Activated CD8-positive, alpha-beta memory T cell treated with anti-CD3 and anti-CD28 coated beads, Interleukin-2, amount 10 ng/mL, durations not matched to agents 7 days and 5 days (primary cell): ENCODE data around the gene PPDPF. TPM values are rescaled to one million over a fixed set of nuclear protein-coding genes. Genes with fewer than 3 reads are reported as not detected.
A peak's percentile ranks its signal among the peaks of the same experiment; 100 is the strongest.

ENCODE experiments used
- ATAC-seq: fragments of 150-1000 bp; cut with Tn5 transposase; one replicate; pipeline ENCODE4 v1.10.0; 2021; ENCODE audit warnings: moderate library complexity
- CTCF ChIA-PET: fragments of 350-600 bp; sonication (Branson Sonifier 250); formaldehyde crosslinking; loops from one replicate; lab custom pipeline; 2021; ENCODE audit warnings: antibody characterized with exemption; lab: Charles Lee
- DNase-seq: peaks from one replicate; pipeline ENCODE4 v3.0.0-alpha.2; 2020
- H3K27ac Mint-ChIP-seq: one replicate; pipeline ENCODE4 v1.8.0; 2021; ENCODE audit warnings: mild to moderate bottlenecking, mixed read lengths
- H3K27me3 Mint-ChIP-seq: one replicate; pipeline ENCODE4 v1.8.0; 2021; ENCODE audit warnings: mixed read lengths
- H3K36me3 Mint-ChIP-seq: one replicate; pipeline ENCODE4 v1.8.0; 2021; ENCODE audit warnings: mild to moderate bottlenecking, mixed read lengths
- H3K4me1 Mint-ChIP-seq: one replicate; pipeline ENCODE4 v1.8.0; 2021; ENCODE audit warnings: mixed read lengths
- H3K4me3 Mint-ChIP-seq: one replicate; pipeline ENCODE4 v1.8.0; 2021; ENCODE audit warnings: mild to moderate bottlenecking, moderate library complexity, mixed read lengths
- H3K9me3 Mint-ChIP-seq: one replicate; pipeline ENCODE4 v1.8.0; 2022; ENCODE audit warnings: low read depth, mixed read lengths
- total RNA-seq, 2 experiments: library from RNA; stranded (reverse); gene quantifications; one replicate each; pipeline ENCODE4 v1.2.3, GENCODE V29; 2021

PPDPF gene
- total RNA-seq, 2 experiments from 2014 or later: 138 to 237 TPM

GRCh38 chr20:63560856-63561609, 40.5 kb downstream of the PPDPF start:
- DNase-seq: no peak
- CTCF ChIA-PET: interaction anchor here (1.1 kb wide), 1 partner anchor 24 kb away, joined by 3 read pairs; no protein-coding TSS in a partner anchor
- no peak for ATAC-seq
- no peaks in the 10 kb centered on the region for H3K27me3 Mint-ChIP-seq
- H3K9me3 Mint-ChIP-seq: no peaks in the 10 kb centered on the region
- no peaks in the 10 kb centered on the region for H3K4me1 Mint-ChIP-seq
- no peak overlapping the region for H3K4me3 Mint-ChIP-seq
- H3K36me3 Mint-ChIP-seq: peaks cover 38% of the 10 kb centered on the region
- H3K27ac Mint-ChIP-seq: no peak overlapping the region

GRCh38 chr20:63561624-63562396, 41.2 kb downstream of the PPDPF start:
- no peak overlapping the region for H3K27ac Mint-ChIP-seq
- DNase-seq: no peak
- H3K36me3 Mint-ChIP-seq: peaks cover 39% of the 10 kb centered on the region
- H3K4me1 Mint-ChIP-seq: peaks cover under 1% of the 10 kb centered on the region
- H3K9me3 Mint-ChIP-seq: no peaks in the 10 kb centered on the region
- no peak for ATAC-seq
- no peaks in the 10 kb centered on the region for H3K27me3 Mint-ChIP-seq
- CTCF ChIA-PET: interaction anchor here (0.8 to 1.1 kb wide), 3 partner anchors 9 to 97 kb away, joined by 3 read pairs; partner anchors contain the start of gene RTEL1
- no peak overlapping the region for H3K4me3 Mint-ChIP-seq

- CTCF ChIA-PET: interaction anchor here (0.8 to 1.0 kb wide), 3 partner anchors 8 to 96 kb away, joined by 3 read pairs; partner anchors contain the start of gene RTEL1
- Mint-ChIP-seq H3K4me3 (no peak overlapping the region), H3K4me1 (peaks cover 9% of the 10 kb centered on the region), H3K36me3 (peaks cover 45% of the 10 kb centered on the region), H3K27me3 (no peaks in the 10 kb centered on the region), H3K9me3 (no peaks in the 10 kb centered on the region), H3K27ac (no peak overlapping the region)
- no peak for DNase-seq
- no peak for ATAC-seq
Observed at GRCh38 chr20:63562461-63563224, 42.1 kb downstream of the PPDPF start.

GRCh38 chr20:63563225-63563935, 42.8 kb downstream of the PPDPF start:
- Mint-ChIP-seq H3K4me3 (no peak overlapping the region), H3K27me3 (no peaks in the 10 kb centered on the region), H3K36me3 (peaks cover 47% of the 10 kb centered on the region), H3K27ac (no peak overlapping the region), H3K4me1 (peaks cover 16% of the 10 kb centered on the region), H3K9me3 (no peaks in the 10 kb centered on the region)
- ATAC-seq: no peak
- CTCF ChIA-PET: interaction anchor here (1.0 to 2.1 kb wide), 2 partner anchors 9 to 26 kb away, joined by 3 to 4 read pairs; no protein-coding TSS in a partner anchor
- no peak for DNase-seq

GRCh38 chr20:63564036-63564810, 43.7 kb downstream of the PPDPF start:
- H3K36me3 Mint-ChIP-seq: peaks cover 45% of the 10 kb centered on the region
- CTCF ChIA-PET: interaction anchor here (2.1 kb wide), 1 partner anchor 27 kb away, joined by 4 read pairs; no protein-coding TSS in a partner anchor
- H3K27ac Mint-ChIP-seq: no peak overlapping the region
- ATAC-seq (no peak), DNase-seq (no peak)
- H3K9me3 Mint-ChIP-seq: no peaks in the 10 kb centered on the region
- no peaks in the 10 kb centered on the region for H3K27me3 Mint-ChIP-seq
- H3K4me1 Mint-ChIP-seq: peaks cover 25% of the 10 kb centered on the region
- H3K4me3 Mint-ChIP-seq: no peak overlapping the region

- H3K4me3 Mint-ChIP-seq: no peak overlapping the region
- peaks cover 43% of the 10 kb centered on the region for H3K36me3 Mint-ChIP-seq
- no peak for DNase-seq
- CTCF ChIA-PET: interaction anchor here (2.1 kb wide), 1 partner anchor 27 kb away, joined by 4 read pairs; no protein-coding TSS in a partner anchor
- no peaks in the 10 kb centered on the region for H3K27me3 Mint-ChIP-seq
- no peaks in the 10 kb centered on the region for H3K9me3 Mint-ChIP-seq
- peaks cover 31% of the 10 kb centered on the region for H3K4me1 Mint-ChIP-seq
- no peak overlapping the region for H3K27ac Mint-ChIP-seq
- ATAC-seq: no peak
Observed at GRCh38 chr20:63565021-63565698, 44.6 kb downstream of the PPDPF start.

GRCh38 chr20:63565699-63566335, 45.3 kb downstream of the PPDPF start:
- Mint-ChIP-seq H3K36me3 (peaks cover 37% of the 10 kb centered on the region), H3K9me3 (no peaks in the 10 kb centered on the region), H3K27me3 (no peaks in the 10 kb centered on the region), H3K27ac (no peak overlapping the region), H3K4me3 (no peak overlapping the region), H3K4me1 (peaks cover 34% of the 10 kb centered on the region)
- no peak for DNase-seq
- CTCF ChIA-PET: interaction anchor here (0.6 to 2.1 kb wide), 2 partner anchors 28 to 38 kb away, joined by 4 read pairs; no protein-coding TSS in a partner anchor
- ATAC-seq: no peak

GRCh38 chr20:63566395-63567135, 46.0 kb downstream of the PPDPF start:
- Mint-ChIP-seq H3K27me3 (no peaks in the 10 kb centered on the region), H3K4me1 (peaks cover 34% of the 10 kb centered on the region), H3K27ac (no peak overlapping the region), H3K4me3 (no peak overlapping the region), H3K36me3 (peaks cover 30% of the 10 kb centered on the region), H3K9me3 (no peaks in the 10 kb centered on the region)
- no peak for DNase-seq
- CTCF ChIA-PET: interaction anchor here (0.6 to 3.4 kb wide), 3 partner anchors 10 to 38 kb away, joined by 4 to 21 read pairs (median 4); partner anchors contain the start of gene PTK6
- ATAC-seq: no peak

- no peaks in the 10 kb centered on the region for H3K9me3 Mint-ChIP-seq
- H3K4me1 Mint-ChIP-seq: peaks cover 34% of the 10 kb centered on the region
- H3K4me3 Mint-ChIP-seq: no peak overlapping the region
- DNase-seq (no peak), ATAC-seq (no peak)
- peaks cover 30% of the 10 kb centered on the region for H3K36me3 Mint-ChIP-seq
- no peaks in the 10 kb centered on the region for H3K27me3 Mint-ChIP-seq
- CTCF ChIA-PET: interaction anchor here (1.0 to 3.4 kb wide), 4 partner anchors 9 to 217 kb away, joined by 3 to 21 read pairs (median 4); partner anchors contain the start of genes PPDPF and PTK6
- H3K27ac Mint-ChIP-seq: no peak overlapping the region
Observed at GRCh38 chr20:63567136-63567385, 46.5 kb downstream of the PPDPF start.

GRCh38 chr20:63567386-63568169, 47.0 kb downstream of the PPDPF start:
- Mint-ChIP-seq H3K27me3 (no peaks in the 10 kb centered on the region), H3K4me1 (peaks cover 34% of the 10 kb centered on the region), H3K27ac (peak overlapping the region; percentile 79), H3K36me3 (peaks cover 30% of the 10 kb centered on the region), H3K9me3 (no peaks in the 10 kb centered on the region), H3K4me3 (peak overlapping the region; percentile 49)
- CTCF ChIA-PET: interaction anchor here (1.0 to 3.4 kb wide), 7 partner anchors 9 to 471 kb away, joined by 3 to 21 read pairs (median 5); partner anchors contain the start of genes PPDPF and PTK6
- DNase-seq (peak; percentile 83), ATAC-seq (peak; percentile 71)
